GM12872 (cell line): ENCODE data around the gene MORF4L2.

Source experiments
- CTCF ChIP-seq: IDR thresholded peaks from 3 replicates; pipeline ENCODE4 v1.5.1; 2011; ENCODE audit warnings: low read depth, mild to moderate bottlenecking, low read length, moderate library complexity; ENCODE audit not compliant: insufficient read depth

Gene MORF4L2

GRCh38 chrX:103674531-103675454, 11.7 kb downstream of the MORF4L2 start:
- TF ChIP-seq CTCF = no peak

GRCh38 chrX:103669745-103670144, 16.8 kb downstream of the MORF4L2 start:
- no peak for TF ChIP-seq CTCF

GRCh38 chrX:103666202-103667107, 20.0 kb downstream of the MORF4L2 start:
- no peak for TF ChIP-seq CTCF

- TF ChIP-seq CTCF = no peak
Measured at GRCh38 chrX:103663981-103664762, 22.3 kb downstream of the MORF4L2 start.

- no peak for TF ChIP-seq CTCF
Measured at GRCh38 chrX:103658681-103659433, 27.6 kb downstream of the MORF4L2 start.

- no peak for TF ChIP-seq CTCF
Measured at GRCh38 chrX:103656617-103657016, 29.9 kb downstream of the MORF4L2 start.
